GM21447 (cell line): Measurements from ENCODE around the gene ATP9B.

Source experiments
- ATAC-seq: cut with Tn5 transposase; IDR thresholded peaks from one replicate; pipeline ENCODE4 v1.9.1; 2021; ENCODE audit not compliant: unreplicated experiment

ATP9B gene

GRCh38 chr18:79393181-79393634, 324.0 kb downstream of the ATP9B start:
- no peak for ATAC-seq

- no peak for ATAC-seq
Observed at GRCh38 chr18:79393635-79394533, 324.7 kb downstream of the ATP9B start.

- no peak for ATAC-seq
Observed at GRCh38 chr18:79394534-79395307, 325.5 kb downstream of the ATP9B start.

DNA sequence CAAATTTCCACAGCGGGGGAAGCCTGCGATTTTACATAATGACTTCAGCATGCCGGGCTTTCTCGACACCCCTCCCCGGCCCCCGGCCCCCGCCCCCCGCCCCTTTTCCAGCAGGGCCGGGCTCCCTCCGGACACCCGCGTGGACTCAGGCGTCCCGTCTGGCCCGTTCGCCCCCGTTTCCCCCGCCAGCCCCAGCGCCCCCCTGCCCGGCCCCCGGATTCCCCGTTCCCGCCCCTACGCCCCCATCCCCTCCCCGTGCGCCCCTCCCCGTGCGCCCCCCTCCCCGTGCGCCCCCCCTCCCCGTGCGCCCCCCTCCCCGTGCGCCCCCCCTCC, 326.1 kb downstream of the ATP9B start:
- ATAC-seq, result no peak

- ATAC-seq, result no peak
Observed at GRCh38 chr18:79395761-79396404, 326.7 kb downstream of the ATP9B start, which contains the start of gene NFATC1. NFATC1 (plus strand) TSS chr18:79395930; CDS start chr18:79396225, 295 bp downstream.

GRCh38 chr18:79396431-79397246, 327.4 kb downstream of the ATP9B start:
- ATAC-seq, result peak; percentile 29

DNA sequence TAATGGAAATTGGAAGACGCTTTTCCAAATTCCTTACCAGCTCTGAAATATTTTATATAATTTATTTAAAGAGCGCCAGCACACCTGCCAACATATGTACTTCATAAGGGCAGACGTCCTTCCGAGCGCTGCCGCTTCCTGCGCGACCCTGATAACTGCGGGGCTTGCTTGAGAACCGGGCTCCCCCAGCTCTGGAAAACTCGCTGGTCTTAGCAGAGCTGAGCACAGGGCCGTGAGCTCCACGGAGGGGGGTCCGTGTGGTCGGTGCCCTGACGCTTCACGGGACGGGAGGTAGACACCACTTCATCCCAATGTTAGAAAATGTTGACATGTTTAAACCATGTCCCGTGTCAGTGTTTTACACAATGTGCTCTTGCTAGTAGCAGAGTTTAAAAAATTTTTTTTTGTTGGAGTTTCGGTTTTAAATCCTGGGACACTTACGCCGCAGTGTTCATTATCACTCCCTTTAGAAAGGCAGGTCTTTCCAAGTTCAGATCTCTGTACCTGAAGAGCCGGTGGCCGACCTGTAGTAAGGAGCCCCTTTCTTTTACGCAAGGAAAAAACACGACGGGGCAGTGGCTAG, 328.1 kb downstream of the ATP9B start:
- ATAC-seq, result no peak

GRCh38 chr18:79397830-79398761, 328.9 kb downstream of the ATP9B start:
- ATAC-seq, result no peak

GRCh38 chr18:79399275-79400081, 330.3 kb downstream of the ATP9B start:
- no peak for ATAC-seq

DNA sequence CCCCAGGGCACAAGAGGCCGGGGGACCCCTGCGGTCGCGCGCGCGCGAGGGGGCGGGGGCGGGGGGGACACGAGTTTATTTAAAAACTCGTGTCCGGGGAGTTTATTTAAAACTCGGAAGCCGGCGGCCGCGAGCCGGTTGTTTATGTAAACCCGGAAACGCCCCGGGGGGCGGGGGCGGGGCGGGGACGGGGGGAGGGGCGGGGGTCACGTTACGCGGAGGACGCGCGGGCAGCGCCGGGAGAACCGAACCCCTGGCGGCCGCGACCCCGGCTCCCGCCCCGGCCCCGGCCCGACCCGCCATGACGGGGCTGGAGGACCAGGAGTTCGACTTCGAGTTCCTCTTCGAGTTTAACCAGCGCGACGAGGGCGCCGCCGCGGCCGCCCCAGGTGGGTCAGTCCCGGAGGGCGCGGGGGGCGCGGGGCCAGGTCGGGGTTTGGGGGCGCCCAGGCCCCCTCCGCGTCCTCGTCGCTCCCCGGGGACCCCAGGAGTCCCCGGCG, 330.9 kb downstream of the ATP9B start:
- no peak for ATAC-seq

DNA sequence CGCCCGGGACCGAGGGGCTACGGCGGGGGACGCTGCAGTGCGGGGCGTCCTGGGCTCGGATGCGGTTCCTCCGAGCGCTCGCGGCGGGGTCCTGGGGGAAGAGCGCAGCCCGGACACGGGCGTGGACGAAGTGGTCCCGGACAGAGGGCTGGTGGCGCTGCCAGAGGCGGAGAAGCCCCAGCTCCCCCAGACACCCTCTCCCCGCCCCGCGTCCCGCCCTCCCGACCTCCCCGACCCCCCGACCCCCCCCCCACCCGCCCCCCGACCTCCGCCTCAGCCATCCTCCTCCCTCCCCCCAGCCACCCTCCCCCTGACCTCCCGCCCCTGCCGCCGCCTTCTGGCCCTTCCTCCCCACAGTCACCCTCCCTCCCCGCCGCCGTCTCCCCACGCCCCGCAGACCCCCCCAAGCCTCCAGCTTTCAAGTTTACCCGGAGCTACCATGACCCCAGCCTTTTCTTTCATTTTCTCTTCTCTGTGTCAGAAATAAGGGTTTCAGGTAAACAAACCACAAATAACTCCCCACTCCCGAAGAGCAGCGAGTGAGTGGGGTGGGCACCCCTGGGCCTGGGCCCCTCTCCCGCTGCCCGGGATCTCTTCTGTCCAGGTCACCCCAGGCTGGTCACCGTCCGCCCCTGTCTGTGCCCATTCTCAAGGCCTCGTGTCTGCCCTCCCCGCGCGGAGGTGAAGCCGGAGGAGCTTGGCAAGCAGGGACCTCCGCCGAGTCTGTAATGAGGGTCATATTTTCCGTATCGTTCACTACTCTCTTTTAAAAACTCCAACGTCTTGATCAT, 331.6 kb downstream of the ATP9B start:
- no peak for ATAC-seq

- ATAC-seq, result no peak
Observed at GRCh38 chr18:79401494-79402208, 332.5 kb downstream of the ATP9B start.

DNA sequence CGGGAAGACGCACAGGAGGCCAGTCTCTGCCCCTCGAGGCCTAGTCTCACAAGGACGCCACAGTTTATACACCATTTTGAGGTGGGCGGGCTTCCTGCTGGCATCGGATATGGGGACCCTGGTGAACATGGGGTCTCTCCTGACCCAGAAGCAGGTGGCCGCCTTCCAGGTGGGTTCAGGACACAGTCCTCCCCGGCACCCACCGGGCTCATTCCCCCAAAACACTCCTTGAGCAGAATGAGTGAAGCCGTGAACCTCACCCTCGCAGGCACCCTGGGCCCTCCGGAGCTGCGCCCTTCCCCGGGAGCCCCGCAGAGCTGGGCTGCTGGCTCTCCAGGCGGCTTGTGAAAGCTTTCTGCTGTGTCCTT, 333.0 kb downstream of the ATP9B start:
- no peak for ATAC-seq

GRCh38 chr18:79402977-79403722, 334.0 kb downstream of the ATP9B start:
- no peak for ATAC-seq

DNA sequence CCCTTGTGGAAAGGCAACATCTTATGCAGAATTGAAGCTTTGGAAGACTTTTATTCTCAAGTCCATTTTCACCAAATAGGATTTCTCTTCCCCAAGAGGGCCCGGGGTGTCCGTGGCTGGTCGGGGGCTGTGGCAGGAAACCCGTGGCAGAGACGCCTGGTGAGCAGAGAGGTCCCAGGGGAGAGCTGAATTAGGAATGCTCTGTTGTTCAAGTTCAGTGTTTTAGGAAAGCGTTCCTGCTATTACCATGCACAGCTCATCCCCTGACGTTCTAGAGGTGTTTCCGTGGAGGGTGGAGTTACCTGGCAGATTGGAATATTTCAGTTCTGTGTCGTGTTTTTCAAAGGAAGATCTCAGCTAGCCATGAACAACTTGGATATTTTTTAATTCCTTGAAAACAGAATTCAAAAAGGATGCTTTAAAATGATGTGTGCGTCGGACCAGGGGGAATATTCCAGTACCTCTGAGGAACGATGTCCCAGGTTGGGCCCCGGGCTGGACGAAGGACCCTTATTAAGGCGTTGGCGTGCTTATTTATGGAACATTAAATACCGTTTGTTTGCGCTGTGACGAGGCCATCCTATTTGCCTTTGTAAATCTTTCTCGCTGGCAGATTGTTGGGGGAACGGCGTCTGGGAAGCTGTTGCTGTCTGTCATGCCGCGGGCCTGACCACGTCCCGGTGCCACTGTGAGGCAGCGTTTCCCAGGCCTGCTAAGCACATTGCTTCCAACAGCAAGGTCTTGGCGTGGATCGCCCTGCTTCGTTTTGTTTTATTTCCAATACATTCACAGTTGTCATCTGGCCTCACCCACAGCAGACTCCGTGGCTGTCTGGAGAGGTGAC, 334.8 kb downstream of the ATP9B start:
- ATAC-seq, result no peak
